Measurements from ENCODE around the gene KLHL3. TPM values are rescaled to one million over a fixed set of nuclear protein-coding genes. Genes with fewer than 3 reads are reported as not detected.
A peak's percentile ranks its signal among the peaks of the same experiment; 100 is the strongest.

KLHL3 gene
- total RNA-seq, 4 donors from 2014 or later: 1.7 to 3.8 (median 3.1) TPM

DNA sequence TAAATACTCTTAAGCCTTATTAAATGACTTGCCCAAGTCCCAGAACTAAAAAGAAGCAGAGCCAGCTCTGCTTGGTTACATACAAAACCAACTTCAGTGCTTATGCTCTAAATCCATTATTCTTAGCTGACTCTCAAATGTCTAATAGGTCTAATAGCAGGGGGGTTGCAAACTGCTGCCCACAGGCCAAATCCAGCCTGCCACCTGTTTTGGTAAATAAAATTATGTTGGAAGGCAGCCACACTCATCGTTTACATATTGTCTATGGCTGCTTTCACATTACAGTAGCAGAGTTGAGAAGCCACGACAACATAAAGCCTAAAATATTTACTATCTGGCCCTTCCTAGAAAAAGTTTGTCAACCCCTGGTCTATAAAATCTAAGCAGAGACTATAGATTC is 69.0 kb downstream of the KLHL3 start:
- intact Hi-C loops (cut with DNase I): no loop called here

DNA sequence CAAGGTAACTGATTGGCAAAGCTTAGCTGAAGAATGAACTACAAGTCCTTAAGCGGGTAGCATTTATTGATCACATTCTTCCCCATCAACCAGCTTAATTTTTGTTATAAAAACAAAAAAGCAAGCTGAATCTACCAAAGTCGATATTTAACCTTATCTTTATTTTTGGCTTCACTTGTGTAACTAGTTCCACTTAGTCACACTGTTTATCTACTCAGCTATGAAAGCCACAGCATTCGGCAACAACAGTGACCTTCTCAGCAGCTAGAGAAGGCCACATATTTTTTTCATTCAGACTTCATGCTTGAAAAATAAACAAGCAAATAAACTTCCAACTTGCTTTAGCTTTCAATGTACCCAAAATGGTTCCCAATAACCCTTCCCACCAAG is 69.4 kb downstream of the KLHL3 start:
- Histone ChIP-seq H3K27me3 (no peaks in the 10 kb centered on the region), H3K9me3 (no peaks in the 10 kb centered on the region), H3K4me1 (peaks cover 0 to 21% (median 2%) of the 10 kb centered on the region in 3 donors), H3K36me3 (no peaks in the 10 kb centered on the region), H3K27ac (peak overlapping the region in 2 of 4 donors; percentile 39 to 50), H3K4me3 (no peak overlapping the region)
- WGBS, 2 donors: 64 to 65% methylated on average over 3 of the region's 3 CpGs
- DNase-seq: no peak
- intact Hi-C loops (cut with DNase I): no loop called here
- no peak for TF ChIP-seq POLR2A (IDR thresholded peaks at IDR 0.05)
- TF ChIP-seq, protein P1, sequence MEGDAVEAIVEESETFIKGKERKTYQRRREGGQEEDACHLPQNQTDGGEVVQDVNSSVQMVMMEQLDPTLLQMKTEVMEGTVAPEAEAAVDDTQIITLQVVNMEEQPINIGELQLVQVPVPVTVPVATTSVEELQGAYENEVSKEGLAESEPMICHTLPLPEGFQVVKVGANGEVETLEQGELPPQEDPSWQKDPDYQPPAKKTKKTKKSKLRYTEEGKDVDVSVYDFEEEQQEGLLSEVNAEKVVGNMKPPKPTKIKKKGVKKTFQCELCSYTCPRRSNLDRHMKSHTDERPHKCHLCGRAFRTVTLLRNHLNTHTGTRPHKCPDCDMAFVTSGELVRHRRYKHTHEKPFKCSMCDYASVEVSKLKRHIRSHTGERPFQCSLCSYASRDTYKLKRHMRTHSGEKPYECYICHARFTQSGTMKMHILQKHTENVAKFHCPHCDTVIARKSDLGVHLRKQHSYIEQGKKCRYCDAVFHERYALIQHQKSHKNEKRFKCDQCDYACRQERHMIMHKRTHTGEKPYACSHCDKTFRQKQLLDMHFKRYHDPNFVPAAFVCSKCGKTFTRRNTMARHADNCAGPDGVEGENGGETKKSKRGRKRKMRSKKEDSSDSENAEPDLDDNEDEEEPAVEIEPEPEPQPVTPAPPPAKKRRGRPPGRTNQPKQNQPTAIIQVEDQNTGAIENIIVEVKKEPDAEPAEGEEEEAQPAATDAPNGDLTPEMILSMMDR (IDR thresholded peaks at IDR 0.05): no peak

More for the DNA sequence above, 69.0 kb downstream of the KLHL3 start:
- H3K36me3 ChIP-seq: no peaks in the 10 kb centered on the region
- WGBS, 2 donors: 49 to 57% methylated on average over 2 of the region's 2 CpGs
- H3K27me3 ChIP-seq: no peaks in the 10 kb centered on the region
- DNase-seq: no peak
- peaks cover 0 to 16% (median 0%) of the 10 kb centered on the region in 3 donors for H3K4me1 ChIP-seq
- TF ChIP-seq, protein P1 (IDR thresholded peaks at IDR 0.05): no peak
- peak overlapping the region in 3 of 4 donors; percentile 4 to 50 (median 23) for H3K27ac ChIP-seq
- no peaks in the 10 kb centered on the region for H3K9me3 ChIP-seq
- H3K4me3 ChIP-seq: no peak overlapping the region

DNA sequence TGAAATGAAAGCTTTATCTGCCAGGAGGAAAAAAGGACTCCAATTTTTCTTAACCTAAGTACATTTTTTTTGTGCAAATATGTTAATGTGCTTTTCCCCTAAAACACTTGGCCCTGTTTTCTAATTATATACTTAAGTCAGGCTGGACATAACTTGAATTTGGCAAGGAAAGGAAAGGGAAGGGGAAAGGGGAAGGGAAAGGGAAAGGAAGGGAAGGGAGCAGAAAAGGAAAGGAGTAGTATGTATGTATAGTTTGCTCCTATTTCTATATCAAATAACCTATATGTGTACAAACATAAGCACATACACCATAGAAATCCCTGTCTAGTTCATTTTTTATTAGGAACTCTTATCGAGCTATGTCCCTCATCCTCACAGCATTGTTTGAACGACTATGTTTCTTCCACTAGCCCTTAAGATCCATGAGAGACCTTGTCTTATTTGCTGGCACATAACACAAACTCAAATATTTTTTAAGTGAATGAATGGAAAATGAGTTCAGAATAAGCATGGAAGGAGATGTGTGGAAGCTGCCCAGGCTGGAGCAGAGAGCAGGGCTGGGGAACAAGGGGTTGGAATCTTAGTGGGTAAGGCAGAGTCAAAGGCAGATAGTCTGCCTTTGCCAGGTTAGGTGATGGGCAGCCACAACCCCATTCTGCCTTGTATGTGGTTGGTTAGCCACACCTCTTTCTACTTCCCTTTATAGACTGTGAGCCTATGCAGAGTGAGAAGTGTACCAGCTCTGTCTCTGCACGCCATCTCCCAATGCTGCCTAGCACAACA is 70.0 kb downstream of the KLHL3 start:
- no peak for DNase-seq
- no peaks in the 10 kb centered on the region for H3K9me3 ChIP-seq
- intact Hi-C loops (cut with DNase I): no loop called here
- H3K27ac ChIP-seq: peak overlapping the region in 2 of 4 donors; percentile 39
- no peaks in the 10 kb centered on the region for H3K27me3 ChIP-seq
- WGBS, 2 donors: 64 to 66% methylated on average over 3 of the region's 3 CpGs
- no peak for TF ChIP-seq POLR2A (IDR thresholded peaks at IDR 0.05)
- TF ChIP-seq, protein P1 (IDR thresholded peaks at IDR 0.05): no peak
- peaks cover 0 to 27% (median 8%) of the 10 kb centered on the region in 3 donors for H3K4me1 ChIP-seq
- H3K4me3 ChIP-seq: no peak overlapping the region
- H3K36me3 ChIP-seq: no peaks in the 10 kb centered on the region

DNA sequence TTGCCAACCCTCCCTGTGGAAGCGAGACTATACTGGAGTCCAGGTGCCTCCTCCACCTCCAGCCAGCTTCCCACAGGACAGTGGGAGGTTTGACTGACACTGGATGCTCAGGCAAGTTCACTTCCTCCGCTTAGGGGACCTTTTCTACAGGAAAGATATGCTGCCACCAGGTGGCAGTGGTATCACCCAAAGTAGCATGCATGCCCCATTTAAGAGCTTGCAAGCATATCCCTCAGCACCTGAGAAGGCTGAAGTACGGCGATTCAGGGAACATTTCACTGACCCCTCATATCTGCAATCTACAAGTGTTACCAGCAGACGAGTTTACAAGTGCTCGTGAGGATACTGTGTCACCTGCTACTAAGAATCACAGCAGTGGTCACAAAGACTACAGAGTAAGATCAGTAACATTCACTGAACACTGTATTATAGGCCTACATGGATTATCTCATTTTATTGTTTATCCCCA is 75.5 kb downstream of the KLHL3 start:
- Histone ChIP-seq H3K27ac (no peak overlapping the region), H3K27me3 (no peaks in the 10 kb centered on the region), H3K4me3 (no peak overlapping the region), H3K36me3 (peaks cover 0 to 12% (median 0%) of the 10 kb centered on the region in 3 donors), H3K9me3 (no peaks in the 10 kb centered on the region), H3K4me1 (peaks cover 0 to 25% (median 8%) of the 10 kb centered on the region in 3 donors)
- WGBS, 2 donors: 6 to 23% methylated on average over 3 to 5 of the region's 6 CpGs
- TF ChIP-seq, protein P1 (IDR thresholded peaks at IDR 0.05): peak; percentile 54 to 81 (median 74)
- TF ChIP-seq POLR2A (IDR thresholded peaks at IDR 0.05): no peak
- DNase-seq: peak; percentile 7
- intact Hi-C loops (cut with DNase I): loop anchor here (2.0 kb wide), 1 partner anchor 84 kb away; no protein-coding TSS in a partner anchor

DNA sequence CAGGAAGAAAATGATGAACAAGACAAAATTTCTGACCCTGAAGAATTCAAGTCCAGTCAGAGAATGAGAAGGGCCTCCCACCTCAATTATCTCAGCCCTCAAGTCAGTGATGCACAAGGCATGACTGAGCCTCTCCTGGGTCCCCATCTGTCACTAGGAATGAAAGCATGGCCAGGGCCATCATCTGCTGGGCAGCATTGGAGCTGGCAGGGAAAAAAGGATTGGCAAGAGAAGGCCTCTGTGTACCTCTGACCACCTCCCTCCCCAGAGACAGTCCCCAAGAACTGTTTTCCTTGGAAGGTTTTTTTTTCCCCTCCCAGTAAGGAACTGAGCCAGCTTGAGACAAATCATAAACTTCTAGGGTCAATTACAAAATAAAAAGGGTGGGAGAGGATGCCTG is 76.7 kb downstream of the KLHL3 start:
- Histone ChIP-seq H3K4me1 (peaks cover 0 to 25% (median 8%) of the 10 kb centered on the region in 3 donors), H3K27ac (no peak overlapping the region), H3K36me3 (peaks cover 0 to 12% (median 0%) of the 10 kb centered on the region in 3 donors), H3K27me3 (no peaks in the 10 kb centered on the region), H3K4me3 (no peak overlapping the region), H3K9me3 (no peaks in the 10 kb centered on the region)
- intact Hi-C loops (cut with DNase I): no loop called here
- TF ChIP-seq, protein P1 (IDR thresholded peaks at IDR 0.05): no peak
- no peak for TF ChIP-seq POLR2A (IDR thresholded peaks at IDR 0.05)
- no peak for DNase-seq

Data from esophagus squamous epithelium (tissue), 5 donors.